Lung microvascular endothelial cell (primary cell): Measurements from ENCODE around the gene AMER2. TPM values are rescaled to one million over a fixed set of nuclear protein-coding genes. Genes with fewer than 3 reads are reported as not detected.

Source experiments
- DNase-seq, 2 donors: peaks; one replicate each; pipeline versions ENCODE4 v3.0.0 to v3.0.0-alpha.2; 2010; ENCODE audit warnings: low read depth in 2 of 2
- total RNA-seq: library from RNA; depleted of rRNA; stranded (reverse); fragments of >200 nt; gene quantifications from 2 replicates; pipeline ENCODE4 v1.2.1, GENCODE V29; 2014

Gene AMER2
- not detected in 2 replicates for total RNA-seq

DNA sequence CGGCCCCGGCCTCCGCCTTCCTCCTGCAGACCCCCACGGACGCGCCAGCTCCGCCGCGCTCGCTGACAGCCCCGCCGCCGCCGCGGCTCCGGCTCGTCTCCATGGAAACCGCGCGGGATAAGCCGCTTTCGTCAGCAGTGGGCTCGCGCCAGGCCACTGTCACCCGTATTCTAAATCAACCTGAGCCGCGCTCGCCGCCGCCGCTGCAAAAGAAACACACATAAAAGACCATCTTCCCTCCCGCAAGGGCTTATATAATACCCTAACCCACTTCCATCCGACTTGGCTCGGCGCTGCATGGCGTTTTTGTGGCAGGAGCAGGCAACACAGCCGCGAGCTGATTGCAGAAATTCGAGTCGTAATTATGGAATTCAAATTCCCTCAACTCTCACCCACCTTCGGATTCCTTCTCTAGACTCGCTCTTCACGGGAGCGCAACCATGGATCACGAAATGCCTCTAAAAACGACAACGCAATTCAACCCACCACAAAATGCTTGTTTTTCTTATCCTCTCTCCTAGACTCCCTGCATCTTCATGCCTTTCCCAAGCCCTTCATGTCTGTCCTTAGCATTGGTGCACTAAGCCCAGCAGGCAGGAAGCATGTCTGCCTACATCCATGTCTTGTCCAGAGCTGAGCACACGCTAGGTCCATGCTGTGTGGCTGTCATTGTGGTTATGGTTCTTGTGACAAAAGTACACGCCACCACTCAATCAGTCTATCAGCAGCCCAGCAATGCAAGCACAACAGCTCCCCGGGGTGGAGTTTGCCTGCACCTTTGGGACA is at the start of gene AMER2:
AMER2 (minus strand) TSS at position 772 of the 786 bp plus-strand sequence; CDS start at position 103, 669 bp downstream.
- peak; percentile 5 to 60 for DNase-seq

GRCh38 chr13:25218019-25218418 is 45.9 kb upstream of the AMER2 start:
- no peak for DNase-seq

- no peak for DNase-seq
Measured at GRCh38 chr13:25217023-25217885, 45.2 kb upstream of the AMER2 start.

DNA sequence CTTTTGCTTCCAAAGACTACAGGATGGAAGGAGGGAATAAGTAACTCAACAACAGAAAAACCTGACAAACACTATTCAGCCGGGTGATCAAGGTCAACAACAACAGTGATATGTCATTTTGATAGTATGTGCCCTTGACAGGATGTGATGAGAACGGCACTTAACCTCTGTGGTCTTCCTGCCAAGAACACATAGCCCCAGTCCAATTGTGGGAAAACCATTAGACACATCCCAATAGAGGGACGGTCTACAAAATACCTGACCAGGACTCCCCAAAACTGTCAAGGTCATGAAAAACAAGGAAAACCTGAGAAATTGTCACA is 43.1 kb upstream of the AMER2 start:
- DNase-seq: peak in 1 of 2 donors; percentile 55

DNA sequence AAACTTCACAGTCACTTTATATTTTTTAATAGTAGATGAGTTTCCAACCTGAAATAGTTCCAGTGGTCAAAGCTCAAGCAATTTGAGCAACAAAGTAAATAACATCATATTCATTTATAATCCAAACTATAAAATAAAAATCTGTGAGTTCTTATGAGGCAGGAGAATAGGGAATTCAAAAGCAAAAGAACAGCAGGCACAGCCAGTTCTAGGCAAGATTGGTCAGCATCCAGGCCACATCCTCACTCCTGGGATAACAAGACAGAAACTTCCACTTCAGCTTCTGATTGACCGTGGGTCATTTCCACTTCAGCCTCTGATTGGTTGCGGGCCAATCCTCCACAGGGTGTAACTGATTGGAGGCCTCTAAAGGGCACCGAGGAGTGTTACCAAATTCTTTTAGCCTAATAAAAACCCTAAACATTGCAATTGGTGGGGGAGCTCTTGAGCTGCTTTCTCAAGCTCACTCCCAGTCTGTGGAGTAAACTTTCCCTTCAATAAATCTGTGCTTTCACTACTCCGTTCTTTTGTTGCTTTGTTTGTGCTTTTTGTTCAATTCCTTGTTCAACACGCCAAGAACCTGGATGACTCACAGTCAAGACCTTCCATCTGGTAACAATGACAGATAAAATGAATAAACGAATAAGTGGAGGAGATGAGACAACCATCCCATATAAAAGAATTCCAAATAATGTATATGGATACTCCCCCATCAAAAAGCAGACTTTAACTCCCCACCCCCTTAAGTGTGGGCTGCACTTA is 42.6 kb upstream of the AMER2 start:
- peak; percentile 19 to 41 for DNase-seq

DNA sequence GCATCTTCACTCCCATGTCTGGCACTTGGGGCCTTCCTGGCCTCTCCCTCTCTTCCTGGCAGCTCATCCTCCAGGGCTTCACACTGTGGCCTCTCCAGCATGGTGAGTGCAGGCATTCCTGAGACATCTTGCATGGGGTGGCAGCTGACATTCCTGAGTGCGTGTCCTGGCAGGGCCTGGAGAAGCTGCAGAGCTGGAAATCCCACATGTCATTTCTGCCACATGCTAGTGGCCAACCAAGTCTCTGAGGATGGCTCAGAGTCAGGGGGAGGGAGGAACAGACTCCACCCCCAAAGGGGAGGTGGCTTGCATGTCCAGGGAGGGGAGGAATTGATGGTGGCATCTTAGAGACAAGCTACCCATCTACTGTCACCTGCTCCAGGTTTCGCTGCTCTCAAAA is 41.6 kb upstream of the AMER2 start:
- no peak for DNase-seq

DNA sequence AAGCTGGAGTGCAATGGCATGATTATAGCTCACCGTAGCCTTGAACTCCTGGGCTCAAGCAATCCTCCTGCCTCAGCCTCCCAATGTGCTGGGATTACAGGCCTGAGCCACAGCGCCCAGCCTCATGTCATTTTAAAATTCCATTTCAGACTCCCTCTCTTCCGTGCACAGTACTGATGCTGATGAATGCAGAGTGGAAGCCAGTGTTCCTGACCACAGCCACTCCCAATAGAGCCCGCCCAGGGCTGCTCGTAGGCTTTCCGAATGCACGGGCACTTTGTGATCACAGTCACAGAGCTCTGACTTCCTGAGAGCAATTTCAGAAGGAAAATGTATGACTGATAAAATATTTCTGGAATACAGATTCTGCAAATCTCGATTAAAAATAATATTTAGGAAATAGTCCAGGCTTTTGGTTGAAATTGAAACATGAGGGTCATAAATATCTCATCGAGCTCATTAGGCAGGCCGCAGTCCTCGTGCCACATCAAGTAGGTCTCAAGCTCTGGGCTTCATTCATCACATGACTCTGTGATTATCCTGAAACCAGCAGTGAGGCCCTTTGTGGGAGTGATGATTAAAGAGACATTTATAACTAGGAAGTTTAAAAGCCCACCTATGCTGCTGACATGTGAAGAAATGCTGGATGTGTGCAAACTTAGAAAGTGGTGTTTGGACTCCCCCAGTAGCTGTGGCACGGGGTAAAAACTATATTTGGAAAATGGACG is 38.9 kb upstream of the AMER2 start:
- DNase-seq: peak in 1 of 2 donors; percentile 28

GRCh38 chr13:25207291-25207810 is 35.3 kb upstream of the AMER2 start:
- no peak for DNase-seq

- DNase-seq: no peak
Measured at GRCh38 chr13:25204863-25205262, 32.8 kb upstream of the AMER2 start.

- no peak for DNase-seq
Measured at GRCh38 chr13:25203127-25203740, 31.1 kb upstream of the AMER2 start.

GRCh38 chr13:25200783-25201182 is 28.7 kb upstream of the AMER2 start:
- no peak for DNase-seq

- no peak for DNase-seq
Measured at GRCh38 chr13:25198647-25199046, 26.6 kb upstream of the AMER2 start.

DNA sequence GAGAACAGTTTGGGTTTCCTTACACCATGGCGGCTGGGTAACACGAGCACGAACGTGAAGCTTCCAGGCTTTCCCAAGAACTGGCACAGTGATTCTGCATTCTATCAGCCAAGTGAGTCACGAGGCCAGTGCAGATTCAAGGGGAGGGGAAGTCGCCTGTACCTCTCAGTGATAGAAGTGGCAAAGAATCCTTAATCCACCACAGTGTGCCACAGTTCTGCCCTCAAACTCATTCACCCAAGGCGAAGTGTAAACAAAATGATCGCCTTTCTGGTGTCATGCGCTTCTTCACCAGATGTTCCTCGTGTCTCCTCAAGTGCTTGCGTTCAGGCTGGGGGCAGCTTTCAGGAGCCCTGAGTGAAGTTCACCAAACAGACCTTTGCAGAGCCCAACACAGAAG is 24.9 kb upstream of the AMER2 start:
- DNase-seq: no peak

GRCh38 chr13:25192936-25193335 is 20.8 kb upstream of the AMER2 start:
- DNase-seq: no peak

DNA sequence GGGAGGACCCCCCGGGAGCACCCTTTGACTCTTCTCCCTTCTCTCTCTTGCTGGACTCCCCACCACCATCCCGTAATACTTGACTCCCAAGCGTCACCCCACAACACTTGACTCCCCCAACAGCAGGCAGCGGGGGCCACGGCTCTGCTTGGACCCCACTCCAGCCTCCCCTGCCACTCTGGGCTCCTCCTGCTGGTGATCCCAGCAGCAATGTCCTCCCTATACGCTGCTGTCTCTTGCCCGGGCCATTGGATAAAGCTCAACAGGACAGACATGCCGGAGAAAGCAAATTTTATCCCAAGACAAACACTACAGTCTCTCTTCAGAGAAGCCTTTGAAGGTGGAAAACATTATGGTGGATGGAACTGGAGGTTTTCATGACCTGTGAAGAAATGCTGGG is 20.4 kb upstream of the AMER2 start:
- no peak for DNase-seq

DNA sequence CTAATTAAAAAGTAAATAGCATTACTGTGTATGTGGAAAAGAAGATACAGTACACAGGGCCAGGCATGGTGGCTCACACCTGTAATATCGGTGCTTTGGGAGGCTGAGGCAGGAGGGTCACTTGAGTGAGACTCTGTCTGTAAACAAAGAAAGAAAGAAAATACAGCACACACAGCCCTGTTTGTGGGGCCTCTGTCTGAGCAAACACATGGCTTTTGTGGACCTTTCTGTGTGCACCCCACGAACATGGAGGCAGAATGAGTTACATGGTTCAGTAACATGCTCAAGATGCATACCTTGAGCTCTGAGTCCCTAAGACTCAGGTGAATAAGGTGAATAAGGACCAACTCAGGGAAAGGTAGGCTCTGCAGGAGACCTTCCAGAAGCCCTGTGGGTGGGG is 20.0 kb upstream of the AMER2 start:
- no peak for DNase-seq

DNA sequence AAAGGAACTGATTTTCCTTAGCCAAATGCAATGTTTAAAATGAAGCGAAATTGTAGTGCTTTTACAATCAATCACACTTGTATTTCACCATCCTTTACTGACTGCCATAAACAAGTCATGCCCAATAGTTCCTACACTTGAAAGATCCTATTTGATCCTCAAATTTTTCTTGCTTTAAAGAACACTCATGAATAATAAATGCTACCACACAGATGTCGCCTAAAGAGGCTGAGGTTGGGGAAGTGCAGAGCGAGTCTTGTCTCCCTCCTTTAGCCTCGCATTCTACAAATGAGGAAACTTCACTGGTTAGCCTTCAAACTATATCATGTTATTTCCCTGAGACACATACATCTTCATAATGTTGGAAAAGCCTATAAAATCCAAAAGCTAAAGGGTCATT is 18.7 kb upstream of the AMER2 start:
- no peak for DNase-seq

DNA sequence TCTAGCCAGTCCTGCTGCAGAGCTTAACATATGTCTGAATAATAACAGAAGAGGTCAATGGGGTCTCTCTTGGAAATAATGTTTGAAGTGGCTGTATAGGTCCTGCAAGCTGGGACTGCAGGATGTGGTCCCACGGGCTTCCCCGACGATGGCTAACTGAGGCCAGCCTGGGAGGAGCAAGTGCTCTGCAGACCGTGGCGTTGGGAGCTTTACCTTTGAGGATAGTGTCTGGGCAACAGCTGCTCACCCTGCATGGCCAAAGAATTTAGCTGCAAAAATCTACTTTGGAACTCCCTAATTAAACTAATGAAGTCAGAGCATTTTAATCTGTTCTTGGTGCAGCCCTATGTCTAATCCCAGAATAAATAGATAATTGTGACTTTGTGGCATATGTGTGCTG is 18.2 kb upstream of the AMER2 start:
- DNase-seq: no peak

DNA sequence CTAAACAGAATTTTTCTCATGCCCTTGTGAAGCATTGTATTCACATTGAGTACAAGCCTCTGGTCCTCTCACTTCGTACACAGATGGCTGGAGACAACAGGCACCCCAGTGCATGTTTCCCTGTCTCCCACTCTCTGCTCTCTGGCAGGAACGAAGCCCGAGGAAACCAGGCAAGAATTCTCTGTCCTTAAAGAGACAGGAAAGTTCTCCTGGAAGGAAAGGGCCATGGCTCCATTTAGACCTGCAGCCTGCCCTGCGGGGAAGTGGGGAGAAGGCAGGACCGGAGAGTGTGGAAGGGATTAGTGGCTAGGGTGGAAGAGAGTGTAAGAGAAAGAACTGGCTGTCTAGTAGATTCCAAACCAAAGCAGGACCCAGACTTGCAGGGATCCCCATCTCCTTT is 15.5 kb upstream of the AMER2 start:
- DNase-seq: no peak

DNA sequence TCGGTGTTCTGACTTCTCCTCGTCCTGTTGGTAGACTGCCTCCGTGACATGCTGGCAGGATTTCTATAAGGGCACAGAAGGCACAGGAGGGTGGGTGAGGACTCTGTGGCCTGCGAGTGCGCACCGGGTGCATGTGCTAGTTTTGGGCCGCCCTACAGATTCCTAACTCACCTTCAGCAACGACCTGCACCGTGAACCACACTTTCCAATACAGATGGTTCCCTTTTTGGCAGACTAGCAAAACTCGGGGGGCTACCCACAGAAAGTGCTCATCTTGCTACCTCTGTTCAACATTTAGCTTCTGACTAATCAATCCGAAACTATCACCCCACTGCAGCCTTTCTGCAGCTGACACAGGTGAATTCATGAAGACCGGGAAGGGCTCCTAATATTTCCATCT is 14.1 kb upstream of the AMER2 start:
- no peak for DNase-seq

GRCh38 chr13:25181597-25181996 is 9.5 kb upstream of the AMER2 start:
- no peak for DNase-seq
